ENCODE data around the gene DCN.

DCN gene

GRCh38 chr12:91104812-91105466 is 77.7 kb downstream of the DCN start:
- DNase-seq: no peak

- no peak for DNase-seq
These were observed 79.0 kb downstream of the DCN start for GRCh38 chr12:91103624-91104023.

GRCh38 chr12:91103101-91103500 is 79.5 kb downstream of the DCN start:
- no peak for DNase-seq

GRCh38 chr12:91100906-91101305 is 81.7 kb downstream of the DCN start:
- DNase-seq: no peak

- DNase-seq: no peak
These were observed 82.8 kb downstream of the DCN start for GRCh38 chr12:91099836-91100235.

GRCh38 chr12:91099341-91099740 is 83.3 kb downstream of the DCN start:
- DNase-seq: no peak

GRCh38 chr12:91098941-91099340 is 83.7 kb downstream of the DCN start:
- no peak for DNase-seq

GRCh38 chr12:91098461-91098860 is 84.2 kb downstream of the DCN start:
- DNase-seq: no peak

GRCh38 chr12:91094957-91095356 is 87.7 kb downstream of the DCN start:
- DNase-seq: no peak

GRCh38 chr12:91094032-91094662 is 88.5 kb downstream of the DCN start:
- DNase-seq: no peak

GRCh38 chr12:91093341-91093740 is 89.3 kb downstream of the DCN start:
- no peak for DNase-seq

GRCh38 chr12:91091916-91092715 is 90.5 kb downstream of the DCN start:
- no peak for DNase-seq
